DND-41 (cell line): ENCODE data around the gene NRXN2.

Experiments
- CTCF ChIP-seq: IDR thresholded peaks from 2 replicates; pipeline ENCODE4 v1.5.1; 2012; ENCODE audit warnings: borderline replicate concordance, low read length, moderate library complexity, mild to moderate bottlenecking; ENCODE audit not compliant: poor library complexity, severe bottlenecking; ENCODE audit errors: extremely low read depth
- EZH2 ChIP-seq: IDR thresholded peaks from 3 replicates; pipeline ENCODE4 v1.6.1; 2012; ENCODE audit warnings: borderline replicate concordance, low read depth, mild to moderate bottlenecking, moderate library complexity, low read length, inconsistent platforms; ENCODE audit not compliant: severe bottlenecking

GRCh38 chr11:64603411-64604110 lies 119.4 kb downstream of the NRXN2 start:
- TF ChIP-seq CTCF (no peak), EZH2 (no peak)
